Kidney epithelial cell (primary cell): ENCODE data around the gene GRIK2. TPM values are rescaled to one million over a fixed set of nuclear protein-coding genes. Genes with fewer than 3 reads are reported as not detected.

Experiments used
- DNase-seq: peaks from one replicate; pipeline ENCODE4 v3.0.0-alpha.2; 2010; ENCODE audit warnings: low read depth
- H3K27me3 ChIP-seq: 2 replicates; pipeline ENCODE4 v1.6.0; 2011; ENCODE audit warnings: low read length; ENCODE audit not compliant: control insufficient read depth, insufficient read depth
- H3K36me3 ChIP-seq: 2 replicates; pipeline ENCODE4 v1.5.1; 2011; ENCODE audit warnings: low read length; ENCODE audit not compliant: control insufficient read depth, insufficient read depth
- H3K4me3 ChIP-seq: 2 replicates; pipeline ENCODE4 v1.5.1; 2011; ENCODE audit warnings: low read depth, mild to moderate bottlenecking, control low read depth, low read length
- CTCF ChIP-seq: IDR thresholded peaks from 2 replicates; pipeline ENCODE4 v1.5.1; 2011; ENCODE audit warnings: mild to moderate bottlenecking, moderate library complexity, low read length, control low read depth, inconsistent platforms; ENCODE audit not compliant: insufficient read depth, poor library complexity, severe bottlenecking
- total RNA-seq: library from RNA; depleted of rRNA; stranded (reverse); fragments of >200 nt; gene quantifications from 2 replicates; pipeline ENCODE4 v1.2.3, GENCODE V29; 2015

Gene GRIK2
- total RNA-seq, 1 donor from 2014 or later: 0.13 TPM

GRCh38 chr6:101940391-101940790, 546.9 kb downstream of the GRIK2 start:
- H3K27me3 ChIP-seq: no peaks in the 10 kb centered on the region
- no peak for TF ChIP-seq CTCF
- H3K36me3 ChIP-seq: no peaks in the 10 kb centered on the region
- DNase-seq: no peak
- no peak overlapping the region for H3K4me3 ChIP-seq

- no peak overlapping the region for H3K4me3 ChIP-seq
- no peak for TF ChIP-seq CTCF
- no peaks in the 10 kb centered on the region for H3K36me3 ChIP-seq
- H3K27me3 ChIP-seq: no peaks in the 10 kb centered on the region
- no peak for DNase-seq
Measured at GRCh38 chr6:101956961-101957360, 563.5 kb downstream of the GRIK2 start.

GRCh38 chr6:101961357-101961756, 567.8 kb downstream of the GRIK2 start:
- no peaks in the 10 kb centered on the region for H3K36me3 ChIP-seq
- no peak for TF ChIP-seq CTCF
- H3K4me3 ChIP-seq: no peak overlapping the region
- H3K27me3 ChIP-seq: no peaks in the 10 kb centered on the region
- no peak for DNase-seq

GRCh38 chr6:101980924-101981323, 587.4 kb downstream of the GRIK2 start:
- DNase-seq: no peak
- no peaks in the 10 kb centered on the region for H3K36me3 ChIP-seq
- H3K4me3 ChIP-seq: no peak overlapping the region
- no peaks in the 10 kb centered on the region for H3K27me3 ChIP-seq
- no peak for TF ChIP-seq CTCF

GRCh38 chr6:101986476-101986875, 593.0 kb downstream of the GRIK2 start:
- Histone ChIP-seq H3K27me3 (no peaks in the 10 kb centered on the region), H3K36me3 (no peaks in the 10 kb centered on the region), H3K4me3 (no peak overlapping the region)
- no peak for DNase-seq
- TF ChIP-seq CTCF: no peak

- no peak overlapping the region for H3K4me3 ChIP-seq
- DNase-seq: no peak
- no peaks in the 10 kb centered on the region for H3K27me3 ChIP-seq
- no peak for TF ChIP-seq CTCF
- H3K36me3 ChIP-seq: no peaks in the 10 kb centered on the region
Measured at GRCh38 chr6:101992286-101992685, 598.8 kb downstream of the GRIK2 start.
